Stimulated activated CD4-positive, alpha-beta T cell treated with anti-CD3 and anti-CD28 coated beads, Interleukin-12 subunit alpha, Interleukin-12 subunit beta, amount 100 ng/mL, for 24 hours (primary cell): ENCODE results near the gene LRP3.
"Not testable (repeated sequence)": the region's sequence is repeated elsewhere in the genome, so short reads cannot be mapped to it uniquely, and the experiment has no call there.

Source experiments
- DNase-seq, 2 experiments: peaks; one replicate each; pipeline ENCODE4 v3.0.0-alpha.2; 2020; ENCODE audit warnings: low read depth in 2 of 2

Gene LRP3

GRCh38 chr19:33202546-33203507 is 8.7 kb downstream of the LRP3 start:
- DNase-seq: no peak

GRCh38 chr19:33203529-33203928 is 9.4 kb downstream of the LRP3 start:
- no peak for DNase-seq

GRCh38 chr19:33204136-33204973 is 10.2 kb downstream of the LRP3 start:
- DNase-seq: no peak

GRCh38 chr19:33205110-33205509 is 11.0 kb downstream of the LRP3 start:
- no peak for DNase-seq

- DNase-seq: no peak
These were observed 11.6 kb downstream of the LRP3 start for GRCh38 chr19:33205531-33206260.

GRCh38 chr19:33206261-33207039 is 12.3 kb downstream of the LRP3 start:
- no peak for DNase-seq

GRCh38 chr19:33207040-33207620 is 13.0 kb downstream of the LRP3 start:
- no peak for DNase-seq

- no peak for DNase-seq
These were observed 13.8 kb downstream of the LRP3 start for GRCh38 chr19:33207903-33208302.

- DNase-seq: no peak
These were observed 14.3 kb downstream of the LRP3 start for GRCh38 chr19:33208371-33208895.

GRCh38 chr19:33208904-33209849 is 15.0 kb downstream of the LRP3 start:
- no peak for DNase-seq

- DNase-seq: not testable (repeated sequence)
These were observed 15.7 kb downstream of the LRP3 start for GRCh38 chr19:33209850-33210230.

- no peak for DNase-seq
These were observed 16.3 kb downstream of the LRP3 start for GRCh38 chr19:33210266-33210940.

GRCh38 chr19:33211794-33212435 is 17.8 kb downstream of the LRP3 start:
- no peak for DNase-seq

- DNase-seq: no peak
These were observed 18.5 kb downstream of the LRP3 start for GRCh38 chr19:33212436-33213172.

- DNase-seq: no peak
These were observed 20.5 kb downstream of the LRP3 start for GRCh38 chr19:33214596-33214995.

GRCh38 chr19:33215438-33216197 is 21.5 kb downstream of the LRP3 start:
- no peak for DNase-seq
